Measurements from ENCODE around the gene SRD5A3.

SRD5A3 gene

DNA sequence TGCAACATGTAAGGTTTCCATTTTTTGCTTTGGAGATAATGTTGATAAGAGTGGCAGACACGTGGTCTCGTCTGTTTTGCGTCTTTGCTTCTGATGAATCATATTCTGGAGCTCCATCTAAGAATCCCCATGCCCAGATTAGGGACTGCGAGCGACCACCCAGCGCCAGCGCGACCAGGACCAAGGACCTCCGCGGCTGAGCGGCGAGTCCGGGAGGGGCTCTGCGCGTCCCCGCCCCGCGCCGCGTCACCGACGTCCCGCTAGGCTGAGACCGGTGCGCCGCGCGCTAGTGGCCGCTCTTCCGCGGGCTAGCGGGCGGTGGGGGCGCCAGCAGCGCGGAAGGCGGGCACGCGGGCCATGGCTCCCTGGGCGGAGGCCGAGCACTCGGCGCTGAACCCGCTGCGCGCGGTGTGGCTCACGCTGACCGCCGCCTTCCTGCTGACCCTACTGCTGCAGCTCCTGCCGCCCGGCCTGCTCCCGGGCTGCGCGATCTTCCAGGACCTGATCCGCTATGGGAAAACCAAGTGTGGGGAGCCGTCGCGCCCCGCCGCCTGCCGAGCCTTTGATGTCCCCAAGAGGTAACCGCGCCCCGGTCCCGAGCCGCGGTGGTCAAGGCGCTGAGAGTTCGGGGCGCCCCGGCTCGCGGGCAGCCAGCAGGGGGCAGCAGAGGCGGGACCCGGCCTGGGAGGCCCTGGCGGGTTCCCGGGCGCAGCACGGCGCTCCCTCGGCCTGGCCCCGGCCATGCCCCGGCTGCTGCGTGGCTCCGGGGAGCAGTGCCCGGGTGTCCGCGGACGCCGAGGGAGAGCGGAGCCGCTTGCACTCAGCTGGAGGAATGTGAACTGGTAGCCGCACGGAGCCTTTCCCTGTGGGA, at the start of gene SRD5A3:
Gene SRD5A3, plus strand, starts transcription at position 263 of the 871 bp plus-strand sequence. Its CDS starts 95 bp downstream, at position 358.
- peak; percentile 88 for DNase-seq

DNA sequence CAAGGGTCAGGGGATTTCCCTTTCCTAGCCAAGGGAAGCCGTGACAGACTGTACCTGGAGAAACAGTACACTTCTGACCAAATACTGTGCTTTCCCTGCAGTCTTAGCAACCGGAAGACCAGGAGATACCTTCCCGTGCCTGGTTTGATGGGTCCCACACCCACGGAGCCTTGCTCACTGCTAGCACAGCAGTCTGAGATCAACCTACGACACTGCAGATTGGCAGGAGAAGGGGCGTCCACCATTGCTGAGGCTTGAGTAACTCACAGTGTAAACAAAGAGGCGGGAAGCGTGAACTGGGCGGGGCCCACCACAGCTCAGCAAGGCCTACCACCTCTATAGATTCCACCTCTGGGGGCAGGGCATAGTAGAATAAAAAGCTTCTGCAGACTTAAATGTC, 48.7 kb upstream of the SRD5A3 start:
- DNase-seq, result no peak

DNA sequence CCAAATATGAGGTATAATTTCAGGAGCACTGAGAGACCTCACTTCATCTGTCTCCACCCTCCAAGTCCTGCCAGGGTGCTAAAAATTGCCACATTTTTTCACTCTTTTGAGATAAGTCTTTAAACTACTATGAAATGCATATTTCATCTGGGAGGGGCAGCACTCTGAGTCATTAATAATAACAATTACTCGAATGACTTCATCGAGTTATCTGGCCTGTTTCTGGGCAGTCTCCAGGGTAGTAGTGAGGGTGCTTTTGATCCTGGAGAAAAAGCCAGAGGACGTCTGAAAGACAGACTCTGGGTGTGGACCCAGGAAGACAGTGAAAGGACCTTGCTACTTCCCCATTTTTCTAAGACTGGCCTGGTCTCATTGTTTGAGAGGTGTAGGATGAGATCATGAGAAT, 42.3 kb upstream of the SRD5A3 start:
- DNase-seq, result no peak

DNA sequence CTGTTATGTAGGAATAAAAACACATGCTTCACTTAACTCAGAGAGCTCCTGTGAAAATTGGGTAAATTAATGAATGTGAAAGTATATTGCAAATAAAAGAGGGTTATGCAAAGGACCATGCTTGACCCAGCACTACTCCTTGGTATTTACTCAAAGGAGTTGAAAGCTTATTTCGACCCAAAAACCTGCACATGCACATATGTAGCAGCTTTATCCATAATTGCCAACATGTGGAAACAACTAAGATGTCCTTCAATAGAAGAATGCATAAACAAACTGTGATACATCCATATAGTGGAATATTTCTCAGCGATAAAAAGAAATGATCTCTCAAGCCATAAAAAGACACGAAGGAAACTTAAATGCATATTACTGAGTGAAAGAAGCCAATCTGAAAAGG, 41.7 kb upstream of the SRD5A3 start:
- no peak for DNase-seq

DNA sequence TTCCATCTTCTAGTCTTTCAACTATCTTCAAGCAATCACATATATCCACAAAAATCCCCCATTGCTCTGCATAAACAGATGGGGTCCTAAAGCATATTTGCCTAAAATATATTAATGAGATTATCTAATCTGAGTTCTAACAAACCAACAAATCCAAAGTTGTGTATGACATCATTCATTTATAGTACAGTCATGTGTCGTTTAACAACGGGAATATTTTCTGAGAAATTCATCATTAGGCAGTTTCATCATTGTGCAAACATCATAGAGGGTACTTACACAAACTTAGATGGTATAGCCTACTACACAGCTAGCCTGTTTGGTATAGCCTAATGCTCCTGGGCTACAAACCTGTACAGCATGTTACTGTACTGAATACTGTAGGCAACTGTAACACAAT, 38.0 kb upstream of the SRD5A3 start:
- no peak for DNase-seq

DNA sequence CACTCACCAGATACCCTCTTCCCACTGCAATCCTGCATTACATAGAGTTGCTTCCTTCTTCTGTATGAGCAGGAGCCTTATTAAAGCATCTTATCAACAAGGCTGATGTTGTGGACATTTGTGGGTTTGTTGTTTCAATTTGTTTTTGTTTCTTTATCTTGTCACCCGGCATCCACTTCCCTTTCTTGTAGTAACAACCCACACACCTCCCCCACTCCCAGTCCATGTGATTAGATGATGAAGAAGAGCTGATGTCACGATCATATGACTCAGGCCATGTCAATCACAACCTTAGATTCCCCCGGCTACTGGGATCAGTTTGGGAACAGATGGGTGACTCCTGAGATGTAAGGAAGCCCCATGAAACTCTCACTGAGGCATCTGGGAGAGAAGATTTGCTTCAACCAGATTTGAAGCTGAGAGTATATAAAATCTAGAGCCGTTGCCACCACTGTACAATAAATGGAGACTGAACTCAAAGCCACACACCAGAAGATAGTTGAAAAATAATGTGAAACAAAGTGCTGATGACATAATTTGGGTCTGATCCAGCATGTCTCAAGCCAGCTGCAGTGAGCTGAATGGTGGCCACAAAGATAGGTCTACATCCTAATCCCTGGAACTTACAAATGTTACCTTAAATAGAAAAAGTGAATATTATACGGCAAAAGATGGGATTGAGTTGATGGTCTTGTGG, 34.1 kb upstream of the SRD5A3 start:
- DNase-seq, result no peak

DNA sequence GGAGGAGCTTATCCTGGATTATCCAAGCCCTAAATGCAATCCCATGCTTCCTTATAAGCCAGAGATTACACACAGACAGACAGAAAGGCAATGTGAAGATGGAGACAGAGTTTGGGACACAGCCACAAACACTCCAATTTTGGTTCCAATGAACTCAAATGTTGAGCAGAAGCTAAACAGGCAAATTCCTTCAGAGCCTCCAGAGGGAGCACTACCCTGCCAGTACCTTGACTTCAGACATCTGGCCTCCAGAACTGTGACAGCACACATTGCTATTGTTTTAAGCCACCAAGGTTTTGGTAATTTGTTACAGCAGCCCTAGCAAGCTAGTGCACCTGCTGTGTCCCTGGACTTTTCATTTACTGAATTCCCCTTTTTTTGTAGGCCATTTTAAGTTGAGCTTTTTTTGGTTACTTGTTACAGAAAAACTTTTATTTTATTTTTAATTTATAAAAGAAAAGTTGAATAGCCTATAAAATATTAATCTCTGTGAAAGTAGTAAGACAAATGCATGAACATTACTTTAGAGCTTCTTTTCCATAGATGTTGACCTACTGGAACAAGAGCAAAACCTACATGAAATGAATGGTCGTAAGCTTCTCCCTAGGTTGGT, 33.4 kb upstream of the SRD5A3 start:
- DNase-seq, result peak; percentile 42

DNA sequence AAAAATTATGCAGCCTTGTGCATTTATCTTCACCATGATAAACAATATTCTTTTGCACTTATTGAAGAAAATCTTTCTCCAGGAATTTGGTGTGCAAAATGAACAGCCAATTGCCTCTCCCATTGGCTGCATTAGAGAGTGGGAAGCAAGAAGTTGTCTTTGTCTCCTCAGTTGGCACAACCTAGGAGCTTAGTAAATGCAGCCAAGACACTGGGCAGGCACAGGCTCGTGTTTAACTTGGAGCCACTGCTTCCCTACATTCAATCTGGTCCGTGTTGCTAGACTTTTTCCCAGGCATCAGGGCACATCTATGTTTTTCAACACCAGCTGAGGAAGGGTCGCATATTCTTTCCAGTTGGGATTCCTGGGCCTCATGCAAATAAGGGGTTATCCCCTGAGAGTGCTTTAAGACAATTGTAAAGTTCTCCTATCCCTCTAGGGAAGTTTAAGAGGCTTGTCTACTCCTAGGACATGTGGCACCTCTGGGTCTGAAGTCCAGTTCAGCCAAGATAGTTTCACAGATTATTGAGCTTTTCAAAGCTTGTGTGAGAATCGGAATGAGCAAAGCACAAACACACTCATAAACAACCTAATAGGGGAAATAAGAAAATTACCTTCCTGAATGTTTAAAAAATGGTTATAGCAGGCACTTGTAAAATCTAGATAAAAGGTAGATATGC, 31.8 kb upstream of the SRD5A3 start:
- no peak for DNase-seq

DNA sequence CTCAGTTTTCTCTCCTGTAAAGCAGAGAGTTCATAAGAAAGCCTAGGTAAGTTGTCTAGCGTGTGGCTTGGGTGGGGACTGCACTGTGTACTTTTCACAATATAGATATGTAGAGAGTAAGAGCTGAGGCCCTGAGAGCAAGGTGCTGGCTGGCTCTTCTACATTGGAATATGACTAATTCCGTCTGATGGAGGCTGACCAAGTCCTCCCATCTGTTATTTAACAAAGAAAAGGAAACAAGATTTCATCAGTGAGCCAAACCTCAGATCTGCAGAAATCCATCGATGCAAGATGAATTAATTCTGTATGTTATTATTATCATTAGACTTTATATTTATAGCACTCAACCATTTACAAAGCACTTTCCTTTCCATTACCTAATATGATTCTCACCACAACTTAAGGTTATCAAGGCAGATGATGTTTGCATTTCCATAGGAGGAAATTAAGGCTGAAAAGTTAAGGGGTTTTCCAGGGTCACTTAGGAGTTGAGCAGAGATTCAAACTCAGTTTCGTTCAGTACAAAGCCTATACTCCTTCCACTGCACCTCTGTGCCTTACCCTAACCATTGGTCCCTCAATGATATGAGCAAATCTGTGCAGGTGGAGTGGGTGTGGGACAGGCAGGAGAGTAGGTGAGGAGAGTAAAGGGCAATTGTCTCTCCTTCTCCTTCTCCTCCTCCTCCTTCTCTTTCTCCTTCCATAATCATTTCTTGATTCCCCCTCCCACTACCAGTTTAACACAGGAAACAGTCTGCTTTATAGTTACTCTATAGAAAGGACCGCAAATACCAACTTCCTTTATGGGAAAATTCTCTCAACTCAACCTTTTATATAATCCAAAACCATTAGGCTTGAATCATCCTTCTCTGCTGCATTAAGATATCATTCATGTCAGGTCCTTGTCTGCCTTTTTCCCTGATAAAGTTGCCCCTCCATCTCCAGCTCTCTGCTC, 27.6 kb upstream of the SRD5A3 start:
- DNase-seq, result no peak

DNA sequence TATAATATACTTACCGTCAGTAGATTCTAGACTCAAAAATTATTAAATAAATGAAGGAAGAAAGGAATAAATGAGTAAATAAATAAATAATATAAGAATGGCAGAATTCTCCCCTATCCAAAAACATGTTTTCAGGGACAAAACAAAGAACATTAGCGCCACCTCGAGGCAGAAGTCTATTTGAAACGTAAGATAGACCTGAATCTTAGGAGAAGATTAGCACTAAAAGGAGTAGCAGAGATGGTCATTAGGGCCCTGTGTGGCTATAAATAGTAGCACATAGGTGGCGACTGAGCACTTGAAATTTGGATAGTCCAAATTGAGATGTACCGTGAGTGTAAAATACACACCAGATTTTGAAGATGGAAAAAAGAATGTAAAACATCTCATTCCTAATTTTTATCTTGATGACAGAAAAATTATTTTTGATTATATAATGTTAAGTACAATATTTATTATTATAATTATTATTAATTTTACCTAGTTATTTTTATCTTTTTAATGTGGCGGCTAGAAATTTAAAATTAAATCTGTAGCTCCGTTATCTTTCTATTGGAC, 24.3 kb upstream of the SRD5A3 start:
- DNase-seq, result peak; percentile 60

DNA sequence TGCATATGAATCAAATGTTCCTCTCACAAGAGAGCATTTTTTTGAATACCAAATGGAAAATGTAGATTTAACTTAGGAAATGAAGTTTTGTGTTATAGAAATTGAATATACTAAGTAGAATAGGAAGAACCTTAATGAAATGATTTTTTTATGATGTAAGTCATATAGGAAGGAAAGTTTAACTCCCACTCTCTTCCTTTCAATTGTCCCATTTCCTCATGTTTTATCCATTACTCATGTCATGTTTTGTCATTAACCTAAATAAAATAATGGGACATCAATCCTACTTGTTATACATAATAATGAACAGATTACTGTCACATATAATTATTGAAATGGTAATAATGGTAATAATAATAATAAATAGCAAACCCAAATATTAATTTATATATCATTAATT, 22.7 kb upstream of the SRD5A3 start:
- DNase-seq, result no peak

DNA sequence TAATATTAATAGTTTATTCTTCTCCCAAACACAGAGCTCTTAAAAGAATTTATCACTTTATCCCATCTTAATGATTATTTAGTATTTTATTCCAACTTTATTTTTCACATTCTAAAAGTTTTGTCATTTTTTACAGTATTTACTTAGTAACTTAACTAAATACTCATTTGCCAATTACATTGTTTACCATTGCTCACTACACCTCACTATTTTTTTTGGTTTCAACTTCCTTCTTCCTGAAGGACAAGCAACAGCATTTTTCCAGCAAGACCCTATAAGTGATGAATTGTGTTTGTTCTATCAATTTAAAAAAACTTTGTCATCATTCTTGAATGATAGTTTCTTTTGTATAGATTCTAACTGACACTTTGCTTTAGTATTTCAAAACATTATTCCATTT, 19.4 kb upstream of the SRD5A3 start:
- no peak for DNase-seq

DNA sequence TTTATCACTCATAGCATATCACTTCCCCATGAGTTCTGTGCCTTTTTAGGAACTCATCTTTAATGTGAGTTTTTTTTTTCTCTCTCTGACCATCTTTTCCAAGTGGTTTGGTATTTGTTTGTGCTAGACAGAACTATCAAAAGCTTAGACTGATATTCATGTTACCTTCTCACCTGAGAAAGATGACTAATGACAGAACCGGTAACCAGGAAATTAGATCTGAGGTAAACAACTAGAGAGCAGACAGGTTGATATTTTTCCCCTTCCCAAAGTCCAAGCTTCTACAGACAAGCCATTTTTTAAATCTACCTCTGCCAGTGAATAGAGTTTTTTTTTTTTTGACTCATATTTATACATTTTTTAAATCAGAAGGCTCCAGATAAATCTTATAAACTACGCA, 17.0 kb upstream of the SRD5A3 start:
- no peak for DNase-seq

DNA sequence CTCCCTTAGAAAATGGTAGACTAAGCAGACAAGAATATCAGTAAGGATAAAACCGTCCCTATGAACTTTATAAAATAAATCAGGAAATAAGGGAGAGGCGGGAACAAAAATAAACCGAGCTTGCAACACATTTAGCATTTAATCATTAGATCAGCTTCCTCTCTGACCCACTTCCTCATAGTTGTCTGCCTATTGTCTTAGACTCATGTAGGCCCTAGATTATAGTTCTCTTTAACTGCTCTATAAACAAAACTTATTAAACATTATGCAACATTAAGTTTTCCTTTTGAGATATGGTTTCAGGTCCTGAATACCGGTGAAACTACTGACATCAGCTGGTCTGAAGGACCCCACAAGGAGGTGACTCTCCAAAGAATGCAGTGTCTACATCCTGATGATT, 15.8 kb upstream of the SRD5A3 start:
- DNase-seq, result no peak

DNA sequence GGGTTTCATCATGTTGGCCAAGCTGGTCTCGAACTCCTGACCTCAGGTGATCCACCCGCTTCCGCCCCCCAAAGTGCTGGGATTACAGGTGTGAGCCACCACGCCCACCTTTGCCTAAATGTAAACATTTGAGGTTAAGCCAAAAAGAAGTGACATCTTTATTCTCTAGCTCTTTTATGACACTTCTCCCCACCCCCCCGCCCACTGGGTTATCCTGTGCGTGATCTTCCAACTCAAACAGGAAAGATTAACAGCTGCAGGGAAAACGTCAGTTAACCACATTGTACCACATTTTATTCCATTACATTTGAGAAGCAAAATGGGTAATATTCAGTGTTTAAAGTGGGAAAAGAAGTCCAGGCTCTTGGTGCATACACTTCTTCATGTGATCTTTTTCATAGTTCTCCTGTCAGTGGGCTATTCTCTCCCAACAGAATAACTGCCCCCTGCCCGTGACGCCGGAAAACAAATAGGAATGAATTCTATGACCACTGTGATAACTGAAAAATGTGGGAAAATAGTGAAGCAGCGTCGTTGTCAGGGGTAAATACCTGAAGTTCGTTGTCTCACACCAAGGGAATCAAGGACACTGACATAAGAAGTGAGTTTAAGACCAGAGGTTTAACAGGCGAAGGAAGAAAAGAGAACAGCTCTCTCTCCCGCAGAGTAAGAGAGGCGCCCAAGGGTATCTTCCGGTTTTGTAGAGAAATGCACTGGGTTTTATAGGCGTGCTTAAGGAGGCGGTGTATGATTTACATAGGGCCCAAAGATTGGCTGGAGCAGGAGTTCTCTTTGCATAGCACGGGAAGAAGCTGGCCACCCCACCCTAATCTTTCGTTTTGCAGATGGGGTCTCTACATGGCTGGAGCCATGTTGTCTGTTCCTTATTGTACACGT, 9.7 kb upstream of the SRD5A3 start:
- DNase-seq, result no peak

DNA sequence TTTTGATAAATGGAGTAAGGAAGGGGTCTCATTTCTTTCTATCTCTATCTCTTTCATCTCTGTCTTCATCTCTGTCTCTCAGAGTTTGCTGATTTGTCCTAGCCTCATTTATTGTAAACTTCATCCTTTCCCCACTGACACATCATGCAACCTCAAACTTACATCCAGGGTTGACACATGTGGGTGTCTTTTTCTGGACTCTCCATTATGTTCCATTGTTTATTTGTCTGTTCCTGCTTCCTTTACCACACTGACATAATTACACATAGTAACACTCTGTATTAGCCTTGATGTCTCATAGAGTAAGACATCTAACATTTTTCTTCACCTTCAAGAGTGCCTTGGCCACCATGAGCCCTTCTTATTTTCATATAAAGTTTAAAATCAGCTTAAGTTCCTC, 8.1 kb upstream of the SRD5A3 start:
- DNase-seq, result no peak

DNA sequence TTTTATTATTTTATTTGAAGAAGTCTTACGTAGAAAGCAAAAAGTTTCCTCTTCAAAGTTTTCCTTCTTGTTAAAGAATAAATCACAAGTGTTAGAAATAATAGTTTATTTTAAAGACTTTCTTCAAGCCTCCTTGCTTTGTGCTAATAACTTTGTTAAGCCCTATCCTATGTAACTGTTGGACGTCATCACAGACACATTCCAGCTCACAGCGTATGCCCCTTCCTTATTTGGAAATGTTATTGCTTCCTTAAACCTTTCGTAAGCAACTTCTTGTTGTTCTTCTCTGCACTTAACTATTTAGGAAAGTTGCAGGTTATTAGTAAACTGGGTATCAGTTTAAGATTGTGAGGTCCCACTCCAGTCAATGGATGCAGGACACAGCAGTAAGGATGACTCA, 7.6 kb upstream of the SRD5A3 start:
- DNase-seq, result no peak

DNA sequence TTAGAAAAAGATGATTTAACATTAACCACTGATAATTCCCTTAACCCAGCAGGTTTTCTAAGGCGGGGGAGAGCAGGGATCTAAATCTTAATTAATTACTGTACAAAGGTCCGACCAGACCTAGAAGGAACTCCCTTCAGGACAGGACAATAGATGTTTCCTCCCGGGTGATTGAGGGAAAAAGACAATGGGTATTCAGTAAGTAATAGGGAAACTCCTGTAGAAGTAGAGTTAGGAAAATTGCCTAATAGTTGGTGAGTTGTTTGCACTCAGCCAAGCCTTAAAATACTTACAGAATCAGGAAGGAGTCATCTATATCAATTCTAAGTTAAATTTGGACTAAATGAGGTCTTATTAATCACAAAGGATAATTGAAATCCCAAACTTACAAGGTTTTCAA, 5.8 kb upstream of the SRD5A3 start:
- DNase-seq, result no peak

DNA sequence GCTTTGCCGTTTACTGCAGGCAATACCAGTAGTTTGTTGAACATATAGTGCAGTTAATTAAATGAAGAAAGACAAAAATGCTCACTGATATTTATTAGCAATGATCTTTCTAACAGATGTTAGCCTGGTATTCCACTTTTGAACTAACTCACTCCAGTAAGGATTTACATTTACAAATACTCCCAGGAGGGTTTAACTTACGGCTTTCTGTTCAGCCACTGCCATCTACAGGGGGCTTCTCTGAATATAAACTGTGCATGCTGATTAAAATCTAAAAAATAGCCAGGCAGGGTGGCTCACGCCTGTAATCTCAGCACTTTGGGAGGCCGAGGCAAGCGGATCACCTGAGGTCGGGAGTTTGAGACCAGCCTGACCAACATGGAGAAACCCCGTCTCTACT, 2.2 kb upstream of the SRD5A3 start:
- no peak for DNase-seq

DNA sequence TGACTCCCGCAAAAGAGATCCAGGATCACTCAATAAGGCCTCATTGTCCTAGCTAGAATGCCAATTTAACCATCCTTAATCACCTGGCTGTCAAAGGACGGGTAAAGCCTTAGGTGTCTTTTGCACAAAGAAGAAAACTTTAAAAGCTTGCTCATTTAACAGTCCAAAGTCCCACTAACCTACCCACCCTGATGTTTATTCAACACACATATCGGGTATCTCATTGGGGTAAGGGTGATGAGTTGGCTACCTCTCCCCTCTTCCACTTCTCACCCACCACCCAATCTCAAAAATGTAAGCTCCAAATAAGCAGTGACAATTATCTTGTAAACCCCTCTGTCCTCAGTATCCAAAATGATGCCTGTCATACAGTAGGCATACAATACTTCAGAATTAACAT, 988 bp upstream of the SRD5A3 start:
- DNase-seq, result no peak

DNA sequence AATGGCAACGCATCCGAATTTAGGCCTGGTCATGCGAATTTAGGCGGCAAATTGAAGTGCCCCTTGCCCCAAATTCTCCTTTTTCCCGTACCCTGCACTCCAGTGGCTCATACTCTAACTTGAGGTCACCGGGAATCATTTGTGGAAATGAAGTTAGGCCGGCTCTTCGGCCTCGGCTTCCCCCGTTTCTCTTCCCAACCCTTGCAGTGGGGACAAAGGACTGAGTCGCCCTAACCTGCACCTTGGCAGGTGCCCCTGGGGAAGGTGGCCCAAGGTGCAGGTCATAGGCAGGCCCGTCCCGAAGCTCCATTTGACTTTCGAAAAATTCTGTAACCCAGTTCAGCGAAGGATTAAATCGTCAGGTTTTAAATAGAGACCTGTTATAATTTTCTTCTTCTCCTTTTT, 811 bp downstream of the SRD5A3 start:
- no peak for DNase-seq
